GM12878 (cell line): ENCODE data around the gene ANO3. TPM values are rescaled to one million over a fixed set of nuclear protein-coding genes. Genes with fewer than 3 reads are reported as not detected.
A peak's percentile ranks its signal among the peaks of the same experiment; 100 is the strongest.

Source experiments
- ATAC-seq: fragments of 200-7000 bp; cut with Tn5 transposase; 3 replicates; pipeline ENCODE4 v1.9.1; 2020; ENCODE audit warnings: mild to moderate bottlenecking, moderate library complexity
- BruUV-seq: library from RNA; stranded (reverse); fragments of 400-500 nt; replicated peaks from 2 replicates; lab custom pipeline; 2021; lab: Mats Ljungman, UMichigan
- CTCF ChIA-PET: fragments of 300-600 bp; sonication (Branson Sonifier 250); formaldehyde crosslinking; extraction: SDS; loops from one replicate; lab custom pipeline; 2021; ENCODE audit warnings: inconsistent platforms; lab: Yijun Ruan, JAX
- POLR2A ChIA-PET: fragments of 350-600 bp; formaldehyde crosslinking; extraction: SDS; loops from one replicate; lab custom pipeline; 2021; ENCODE audit warnings: inconsistent platforms; lab: Charles Lee
- RAD21 ChIA-PET: fragments of 300-600 bp; sonication (Branson Sonifier 250); formaldehyde crosslinking; loops from one replicate; lab custom pipeline; 2023; ENCODE audit warnings: antibody characterized with exemption; ENCODE audit not compliant: unreplicated experiment; lab: Charles Lee
- SMC1A ChIA-PET: fragments of 300-600 bp; sonication (Branson Sonifier 250); formaldehyde crosslinking; loops from one replicate; lab custom pipeline; 2023; ENCODE audit not compliant: unreplicated experiment, uncharacterized antibody; lab: Charles Lee
- DNase-seq: peaks from one replicate; pipeline ENCODE4 v3.0.0-alpha.2; 2011; ENCODE audit warnings: low read depth, low spot score
- FAIRE-seq: peaks from 3 replicates; lab custom pipeline; 2011; peaks lifted over from hg19 to GRCh38; lab: Jason Lieb, UNC
- H2AFZ ChIP-seq: 2 replicates; pipeline ENCODE4 v1.6.0; 2011; ENCODE audit warnings: low read depth, low read length, control low read depth; ENCODE audit not compliant: control insufficient read depth
- H3K27ac ChIP-seq: 2 replicates; pipeline ENCODE4 v1.5.1; 2011; ENCODE audit warnings: control low read depth; ENCODE audit not compliant: control insufficient read depth, insufficient read depth
- H3K27me3 ChIP-seq, 2 experiments: replicated peaks in 1 of 2; 2 replicates each; pipeline versions ENCODE4 v1.6.0 to v1.6.1; 2011; ENCODE audit warnings: low read length in 1 of 2; ENCODE audit not compliant: control insufficient read depth in 2 of 2, insufficient read depth in 2 of 2
- H3K36me3 ChIP-seq, 2 experiments: 2 replicates each; pipeline ENCODE4 v1.5.1; 2011; ENCODE audit warnings: low read length in 1 of 2; ENCODE audit not compliant: control insufficient read depth in 2 of 2, insufficient read depth in 2 of 2
- H3K4me1 ChIP-seq: 2 replicates; pipeline ENCODE4 v1.6.1; 2011; ENCODE audit warnings: mild to moderate bottlenecking, low read length, moderate library complexity, mixed read lengths; ENCODE audit not compliant: control insufficient read depth, insufficient read depth
- H3K4me2 ChIP-seq: 2 replicates; pipeline ENCODE4 v1.6.0; 2011; ENCODE audit warnings: control low read depth; ENCODE audit not compliant: control insufficient read depth, insufficient read depth
- H3K4me3 ChIP-seq: fragments of 200-600 bp; sonication (generic); 2 replicates; pipeline ENCODE4 v1.5.1; 2016
- H3K79me2 ChIP-seq: 2 replicates; pipeline ENCODE4 v1.6.0; 2011; ENCODE audit warnings: low read length; ENCODE audit not compliant: control insufficient read depth, insufficient read depth
- H3K9ac ChIP-seq: 2 replicates; pipeline ENCODE4 v1.8.0; 2011; ENCODE audit warnings: low read length, control low read depth, mixed read lengths; ENCODE audit not compliant: control insufficient read depth, insufficient read depth
- H3K9me3 ChIP-seq: replicated peaks from 3 replicates; pipeline ENCODE4 v1.5.1; 2011; ENCODE audit warnings: mild to moderate bottlenecking, low read length; ENCODE audit not compliant: control insufficient read depth, insufficient read depth
- H4K20me1 ChIP-seq: 2 replicates; pipeline ENCODE4 v1.6.0; 2011; ENCODE audit not compliant: control insufficient read depth, insufficient read depth
- BRCA1 ChIP-seq: IDR thresholded peaks from 2 replicates; pipeline ENCODE4 v1.6.1; 2011; ENCODE audit warnings: low read depth, low read length, improper control_type of control experiment
- CBFB ChIP-seq: IDR thresholded peaks from 2 replicates; pipeline ENCODE4 v1.6.1; 2016; ENCODE audit warnings: antibody characterized with exemption, low read depth
- CREM ChIP-seq: IDR thresholded peaks from 2 replicates; pipeline ENCODE4 v1.6.1; 2014; ENCODE audit warnings: antibody characterized with exemption, low read depth
- DPF2 ChIP-seq: fragments of 450-650 bp; IDR thresholded peaks from 2 replicates; pipeline ENCODE4 v1.6.1; 2017; ENCODE audit warnings: mild to moderate bottlenecking
- ELK1 ChIP-seq: IDR thresholded peaks from 2 replicates; pipeline ENCODE4 v1.6.1; 2012; ENCODE audit warnings: low read depth, low read length, improper control_type of control experiment
- ESRRA ChIP-seq: IDR thresholded peaks from 2 replicates; pipeline ENCODE4 v1.6.1; 2012; ENCODE audit warnings: mild to moderate bottlenecking, low read length, improper control_type of control experiment
- GABPA ChIP-seq: IDR thresholded peaks from 2 replicates; pipeline ENCODE4 v1.6.1; 2014; ENCODE audit warnings: antibody characterized with exemption, low read depth, mild to moderate bottlenecking, inconsistent platforms
- GATAD2B ChIP-seq: fragments of 450-650 bp; conservative IDR thresholded peaks from 2 replicates; pipeline ENCODE4 v1.6.1; 2017; ENCODE audit warnings: low read depth, mild to moderate bottlenecking, moderate library complexity
- IRF4 ChIP-seq: IDR thresholded peaks from 2 replicates; pipeline ENCODE4 v1.6.1; 2011; ENCODE audit warnings: low read depth, low read length
- KLF5 ChIP-seq: fragments of 450-650 bp; IDR thresholded peaks from 2 replicates; pipeline ENCODE4 v1.6.1; 2014; ENCODE audit warnings: mild to moderate bottlenecking; ENCODE audit not compliant: partially characterized antibody
- MXI1 ChIP-seq: fragments of 150-350 bp; IDR thresholded peaks from 2 replicates; pipeline ENCODE4 v1.6.1; 2011; ENCODE audit warnings: low read depth, mild to moderate bottlenecking, inconsistent platforms, low read length, improper control_type of control experiment
- MYB ChIP-seq: fragments of 150-350 bp; IDR thresholded peaks from 2 replicates; pipeline ENCODE4 v1.6.1; 2014; ENCODE audit warnings: mild to moderate bottlenecking, low read depth, low read length, borderline replicate concordance
- NR2C2 ChIP-seq: IDR thresholded peaks from 2 replicates; pipeline ENCODE4 v1.6.1; 2011; ENCODE audit warnings: borderline replicate concordance, low read depth; ENCODE audit not compliant: control insufficient read depth, insufficient read length
- NR2F1 ChIP-seq: fragments of 450-650 bp; conservative IDR thresholded peaks from 2 replicates; pipeline ENCODE4 v1.6.1; 2017; ENCODE audit warnings: mild to moderate bottlenecking
- PML ChIP-seq: IDR thresholded peaks from 2 replicates; pipeline ENCODE4 v1.6.1; 2012; ENCODE audit warnings: low read length, inconsistent platforms
- SRF ChIP-seq, 2 experiments: IDR thresholded peaks; 2 replicates each; pipeline ENCODE4 v1.6.1; 2011; ENCODE audit warnings: low read depth in 2 of 2, low read length in 2 of 2, mild to moderate bottlenecking in 1 of 2, moderate library complexity in 1 of 2
- STAT1 ChIP-seq: fragments of 450-650 bp; conservative IDR thresholded peaks from 2 replicates; pipeline ENCODE4 v1.6.1; 2014; ENCODE audit warnings: antibody characterized with exemption, mild to moderate bottlenecking
- TBL1XR1 ChIP-seq: IDR thresholded peaks from 2 replicates; pipeline ENCODE4 v1.6.1; 2012; ENCODE audit warnings: low read depth, low read length, improper control_type of control experiment
- TCF7 ChIP-seq: IDR thresholded peaks from 2 replicates; pipeline ENCODE4 v1.6.1; 2014; ENCODE audit warnings: antibody characterized with exemption, borderline replicate concordance
- ZBTB40 ChIP-seq: fragments of 450-650 bp; IDR thresholded peaks from 2 replicates; pipeline ENCODE4 v1.6.1; 2016; ENCODE audit warnings: mild to moderate bottlenecking, moderate library complexity, borderline replicate concordance
- ZNF207 ChIP-seq: fragments of 450-650 bp; IDR thresholded peaks from 2 replicates; pipeline ENCODE4 v1.6.1; 2014; ENCODE audit warnings: antibody characterized with exemption, mild to moderate bottlenecking, borderline replicate concordance
- ZNF217 ChIP-seq: fragments of 450-650 bp; IDR thresholded peaks from 2 replicates; pipeline ENCODE4 v1.6.1; 2017; ENCODE audit warnings: antibody characterized with exemption, mild to moderate bottlenecking
- WGBS: methylation state at CpG from one replicate; pipeline ENCODE4 v1.1.6; 2016; ENCODE audit warnings: low lambda C conversion rate; ENCODE audit not compliant: insufficient replicate concordance, insufficient coverage; ENCODE audit errors: missing lambda C conversion rate; 5-methylcytosine and 5-hydroxymethylcytosine counted together
- in situ Hi-C: fragments of 300-500 bp; cut with MboI; formaldehyde crosslinking; loops from 9 replicates; pipeline ENCODE4 v1.14.3; 2018; ENCODE audit warnings: mixed read lengths
- intact Hi-C: fragments of 100-400 bp; cut with micrococcal nuclease; formaldehyde crosslinking; loops from one replicate; pipeline ENCODE4 v1.14.2; 2022; ENCODE audit not compliant: unreplicated experiment
- polyA plus RNA-seq, 11 experiments: library from polyadenylated mRNA; depleted of rRNA in 4 of 11; unstranded in 6 of 11; stranded (reverse) in 5 of 11; fragments of >200 nt; fragmentation: Nextera tagmentation in 4 of 11; fragmentation: Illumina TruSeq in 1 of 11; extraction: Ambion mirVana in 4 of 11; extraction: Trizol in 1 of 11; gene quantifications; 1 replicate in 1 of 11; 2 replicates in 10 of 11; pipeline versions ENCODE4 v1.2.1 to v1.2.3, GENCODE V29; 2011 to 2016; ENCODE audit warnings: inconsistent platforms in 2 of 11, missing spikeins in 2 of 11, low read depth in 1 of 11
- total RNA-seq, 4 experiments: library from RNA; depleted of rRNA in 3 of 4; stranded (reverse); fragments of >200 nt in 3 of 4; fragmentation: Illumina TruSeq in 1 of 4; extraction: Trizol in 1 of 4; gene quantifications; 2 replicates each; pipeline versions ENCODE4 v1.2.1 to v1.2.3, GENCODE V29; 2013 to 2021

ANO3 gene
- total and polyA plus RNA-seq, 10 of the 15 experiments (the other 5 are each of a cell fraction or from before 2014, with no cell fraction given), result 0.13 to 5.9 (median 0.44) TPM

GRCh38 chr11:26623076-26623659, 291.2 kb downstream of the ANO3 start:
- Histone ChIP-seq H3K27me3 (no peaks in the 10 kb centered on the region), H3K9me3 (no peaks in the 10 kb centered on the region), H3K27ac (no peak overlapping the region), H3K4me3 (no peak overlapping the region), H3K36me3 (no peaks in the 10 kb centered on the region), H2AFZ (no peak overlapping the region), H3K9ac (no peak overlapping the region), H3K4me1 (no peaks in the 10 kb centered on the region), H3K79me2 (no peaks in the 10 kb centered on the region), H3K4me2 (no peak overlapping the region), H4K20me1 (no peaks in the 10 kb centered on the region)
- POLR2A ChIA-PET, result interaction anchor here (0.7 to 1.1 kb wide), 2 partner anchors 8 to 9 kb away, joined by 3 read pairs; no protein-coding TSS in a partner anchor
- WGBS, result 75% methylated on average over 2 of the region's 2 CpGs
- in situ Hi-C loops (no loop called here), intact Hi-C loops (loop anchor here (10.0 kb wide), 1 partner anchor 612 kb away; no protein-coding TSS in a partner anchor)
- SMC1A ChIA-PET, result interaction anchor here (0.7 to 7.2 kb wide), 8 partner anchors 9 to 98 kb away, joined by 3 to 63 read pairs (median 3); partner anchors contain the start of gene MUC15
- CTCF ChIA-PET, result interaction anchor here (1.1 kb wide), 1 partner anchor 8 kb away, joined by 3 read pairs; no protein-coding TSS in a partner anchor
- FAIRE-seq (no peak), DNase-seq (no peak), ATAC-seq (peak; percentile 90)
- BruUV-seq, result no TSS peak
- RAD21 ChIA-PET, result interaction anchor here (0.9 to 3.0 kb wide), 5 partner anchors 9 to 151 kb away, joined by 3 to 7 read pairs (median 3); no protein-coding TSS in a partner anchor
- TF ChIP-seq ZNF217, result no peak
- TF ChIP-seq GATAD2B, result no peak
- TF ChIP-seq IRF4, result peak; percentile 46; the same call in 1 of the 2 replicates
- no peak for TF ChIP-seq ELK1
- no peak for TF ChIP-seq ESRRA
- no peak for TF ChIP-seq PML
- no peak for TF ChIP-seq CBFB
- no peak for TF ChIP-seq BRCA1
- no peak for TF ChIP-seq NR2C2
- no peak for TF ChIP-seq TCF7
- TF ChIP-seq MXI1, result no peak
- no peak for TF ChIP-seq CREM
- TF ChIP-seq NR2F1, result no peak
- no peak for TF ChIP-seq KLF5
- TF ChIP-seq SRF (IDR thresholded peaks at IDR 0.05; ENCODE audit: low read depth in 2 of 2, low read length in 2 of 2), result no peak
- 0 out of 2 replicates have a peak, but pooled peaks have one; percentile 35 for TF ChIP-seq DPF2
- TF ChIP-seq GABPA, result no peak
- no peak for TF ChIP-seq ZNF207
- TF ChIP-seq MYB, result no peak
- no peak for TF ChIP-seq TBL1XR1
- TF ChIP-seq ZBTB40, result no peak
- TF ChIP-seq STAT1, result no peak
